GM12878 (cell line): ENCODE data around the gene TUBGCP2.

Source experiments
- DPF2 ChIP-seq: fragments of 450-650 bp; IDR thresholded peaks from 2 replicates; pipeline ENCODE4 v1.6.1; 2017; ENCODE audit warnings: mild to moderate bottlenecking
- EED ChIP-seq: sonication (generic); IDR thresholded peaks from 2 replicates; pipeline ENCODE4 v1.6.1; 2016; ENCODE audit warnings: antibody characterized with exemption, low read depth
- FOS ChIP-seq: IDR thresholded peaks from 3 replicates; pipeline ENCODE4 v1.6.1; 2011; ENCODE audit warnings: borderline replicate concordance; ENCODE audit not compliant: insufficient read length; ENCODE audit errors: extremely low read depth
- KDM1A ChIP-seq: fragments of 200-600 bp; sonication (generic); IDR thresholded peaks from 2 replicates; pipeline ENCODE4 v1.6.1; 2016; ENCODE audit warnings: borderline replicate concordance
- POLR2A ChIP-seq: IDR thresholded peaks from 2 replicates; pipeline ENCODE4 v1.6.1; 2011; ENCODE audit warnings: low read depth, mild to moderate bottlenecking, low read length
- POU2F2 ChIP-seq: IDR thresholded peaks from 3 replicates; pipeline ENCODE4 v1.6.1; 2011; ENCODE audit warnings: low read depth, mild to moderate bottlenecking, low read length, borderline replicate concordance
- RCOR1 ChIP-seq: conservative IDR thresholded peaks from 2 replicates; pipeline ENCODE4 v1.6.1; 2012; ENCODE audit warnings: low read depth, low read length, improper control_type of control experiment
- TF ChIP-seq, protein P1 (sequence below): IDR thresholded peaks from 2 replicates; pipeline ENCODE4 v1.6.1; 2011; ENCODE audit warnings: low read depth, mild to moderate bottlenecking, low read length, moderate library complexity, borderline replicate concordance; ENCODE audit errors: extremely low read depth
- TF ChIP-seq, protein P2 (sequence below): fragments of 450-650 bp; IDR thresholded peaks from 2 replicates; pipeline ENCODE4 v1.6.1; 2017; ENCODE audit warnings: mild to moderate bottlenecking, moderate library complexity
- TF ChIP-seq, protein P3 (sequence below): fragments of 450-650 bp; IDR thresholded peaks from 2 replicates; pipeline ENCODE4 v1.6.1; 2017; ENCODE audit warnings: low read depth, mild to moderate bottlenecking, moderate library complexity

DNA sequence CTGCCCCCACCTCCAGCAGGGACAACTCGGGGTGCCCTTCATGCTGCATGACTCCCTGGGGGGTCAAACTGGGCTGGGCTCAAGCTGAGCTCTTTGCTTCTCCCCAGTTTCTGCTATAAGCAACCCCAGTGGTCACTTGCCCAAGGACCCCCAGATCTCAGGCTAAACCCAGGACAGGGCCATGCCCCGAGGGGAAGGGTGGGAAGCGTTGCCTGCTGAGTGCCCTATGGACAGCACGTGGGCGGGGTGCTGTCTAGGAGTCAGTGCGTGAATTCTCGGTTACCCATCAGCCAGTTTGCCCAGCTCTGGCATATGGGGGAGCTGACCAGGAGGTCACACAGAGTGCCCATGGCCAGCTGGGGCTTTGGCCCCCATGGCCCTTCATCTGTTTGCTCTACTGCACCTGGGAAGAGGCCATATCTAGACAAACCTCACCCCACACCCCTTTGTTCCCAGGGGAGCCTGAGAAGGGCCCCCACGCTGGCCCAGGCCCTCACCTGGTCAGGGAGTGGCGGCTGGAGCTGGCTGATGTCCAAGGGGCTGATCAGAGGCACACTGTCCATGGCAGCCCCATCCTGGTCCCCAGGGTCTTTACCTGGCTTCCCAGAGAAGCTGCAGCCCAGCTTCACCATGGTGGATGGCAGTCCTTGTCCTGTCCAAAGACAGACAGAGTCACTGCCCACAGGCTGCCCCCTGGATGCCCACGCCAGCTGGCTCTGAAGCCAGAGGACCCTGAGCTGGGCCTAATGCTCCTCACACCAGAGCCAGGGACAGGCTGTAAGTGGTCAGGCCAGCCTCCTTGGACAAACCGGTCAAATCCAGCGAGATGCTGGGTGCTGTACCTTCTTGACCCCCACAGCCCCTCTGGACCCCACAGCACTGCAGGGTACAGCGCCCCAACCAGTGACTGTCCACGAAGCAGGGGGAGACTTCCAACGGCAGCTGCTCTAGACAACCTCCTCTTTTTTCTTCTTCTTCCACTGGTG lies 20.0 kb upstream of the TUBGCP2 start:
- TF ChIP-seq DPF2 (no peak), POU2F2 (no peak), FOS (no peak), RCOR1 (no peak), KDM1A (no peak), EED (no peak), POLR2A (no peak)
- TF ChIP-seq, protein P1, sequence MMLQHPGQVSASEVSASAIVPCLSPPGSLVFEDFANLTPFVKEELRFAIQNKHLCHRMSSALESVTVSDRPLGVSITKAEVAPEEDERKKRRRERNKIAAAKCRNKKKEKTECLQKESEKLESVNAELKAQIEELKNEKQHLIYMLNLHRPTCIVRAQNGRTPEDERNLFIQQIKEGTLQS: no peak
- TF ChIP-seq, protein P2, sequence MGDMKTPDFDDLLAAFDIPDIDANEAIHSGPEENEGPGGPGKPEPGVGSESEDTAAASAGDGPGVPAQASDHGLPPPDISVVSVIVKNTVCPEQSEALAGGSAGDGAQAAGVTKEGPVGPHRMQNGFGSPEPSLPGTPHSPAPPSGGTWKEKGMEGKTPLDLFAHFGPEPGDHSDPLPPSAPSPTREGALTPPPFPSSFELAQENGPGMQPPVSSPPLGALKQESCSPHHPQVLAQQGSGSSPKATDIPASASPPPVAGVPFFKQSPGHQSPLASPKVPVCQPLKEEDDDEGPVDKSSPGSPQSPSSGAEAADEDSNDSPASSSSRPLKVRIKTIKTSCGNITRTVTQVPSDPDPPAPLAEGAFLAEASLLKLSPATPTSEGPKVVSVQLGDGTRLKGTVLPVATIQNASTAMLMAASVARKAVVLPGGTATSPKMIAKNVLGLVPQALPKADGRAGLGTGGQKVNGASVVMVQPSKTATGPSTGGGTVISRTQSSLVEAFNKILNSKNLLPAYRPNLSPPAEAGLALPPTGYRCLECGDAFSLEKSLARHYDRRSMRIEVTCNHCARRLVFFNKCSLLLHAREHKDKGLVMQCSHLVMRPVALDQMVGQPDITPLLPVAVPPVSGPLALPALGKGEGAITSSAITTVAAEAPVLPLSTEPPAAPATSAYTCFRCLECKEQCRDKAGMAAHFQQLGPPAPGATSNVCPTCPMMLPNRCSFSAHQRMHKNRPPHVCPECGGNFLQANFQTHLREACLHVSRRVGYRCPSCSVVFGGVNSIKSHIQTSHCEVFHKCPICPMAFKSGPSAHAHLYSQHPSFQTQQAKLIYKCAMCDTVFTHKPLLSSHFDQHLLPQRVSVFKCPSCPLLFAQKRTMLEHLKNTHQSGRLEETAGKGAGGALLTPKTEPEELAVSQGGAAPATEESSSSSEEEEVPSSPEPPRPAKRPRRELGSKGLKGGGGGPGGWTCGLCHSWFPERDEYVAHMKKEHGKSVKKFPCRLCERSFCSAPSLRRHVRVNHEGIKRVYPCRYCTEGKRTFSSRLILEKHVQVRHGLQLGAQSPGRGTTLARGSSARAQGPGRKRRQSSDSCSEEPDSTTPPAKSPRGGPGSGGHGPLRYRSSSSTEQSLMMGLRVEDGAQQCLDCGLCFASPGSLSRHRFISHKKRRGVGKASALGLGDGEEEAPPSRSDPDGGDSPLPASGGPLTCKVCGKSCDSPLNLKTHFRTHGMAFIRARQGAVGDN: no peak
- TF ChIP-seq, protein P3, sequence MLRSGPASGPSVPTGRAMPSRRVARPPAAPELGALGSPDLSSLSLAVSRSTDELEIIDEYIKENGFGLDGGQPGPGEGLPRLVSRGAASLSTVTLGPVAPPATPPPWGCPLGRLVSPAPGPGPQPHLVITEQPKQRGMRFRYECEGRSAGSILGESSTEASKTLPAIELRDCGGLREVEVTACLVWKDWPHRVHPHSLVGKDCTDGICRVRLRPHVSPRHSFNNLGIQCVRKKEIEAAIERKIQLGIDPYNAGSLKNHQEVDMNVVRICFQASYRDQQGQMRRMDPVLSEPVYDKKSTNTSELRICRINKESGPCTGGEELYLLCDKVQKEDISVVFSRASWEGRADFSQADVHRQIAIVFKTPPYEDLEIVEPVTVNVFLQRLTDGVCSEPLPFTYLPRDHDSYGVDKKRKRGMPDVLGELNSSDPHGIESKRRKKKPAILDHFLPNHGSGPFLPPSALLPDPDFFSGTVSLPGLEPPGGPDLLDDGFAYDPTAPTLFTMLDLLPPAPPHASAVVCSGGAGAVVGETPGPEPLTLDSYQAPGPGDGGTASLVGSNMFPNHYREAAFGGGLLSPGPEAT: no peak
